ENCODE measurements around the gene ENKD1. TPM values are rescaled to one million over a fixed set of nuclear protein-coding genes. Genes with fewer than 3 reads are reported as not detected.

Gene ENKD1
- total and polyA plus RNA-seq, 2 of the 13 experiments (the other 11 are each of a cell fraction or from before 2014, with no cell fraction given) = 10.8 to 20.8 TPM

GRCh38 chr16:67663151-67663876, 3.2 kb downstream of the ENKD1 start (continued):
- TF ChIP-seq HOXA9 (CRISPR knock-in tag; IDR thresholded peaks at IDR 0.05; ENCODE audit: borderline replicate concordance) (0 out of 2 replicates have a peak, but pooled peaks have one; percentile 38), ZBTB2 (CRISPR knock-in tag; IDR thresholded peaks at IDR 0.05; ENCODE audit: low read depth) (0 out of 2 replicates have a peak, but pooled peaks have one; percentile 29), MEF2D (CRISPR knock-in tag; IDR thresholded peaks at IDR 0.05) (no peak), NR0B2 (CRISPR knock-in tag; IDR thresholded peaks at IDR 0.05) (no peak), ZFP36L1 (CRISPR knock-in tag; IDR thresholded peaks at IDR 0.05) (no peak), TCF7 (IDR thresholded peaks at IDR 0.05; ENCODE audit: low read depth) (no peak), NFIB (CRISPR knock-in tag; IDR thresholded peaks at IDR 0.05; ENCODE audit: borderline replicate concordance) (no peak), ZNF230 (CRISPR knock-in tag; IDR thresholded peaks at IDR 0.05) (no peak), ZGPAT (CRISPR knock-in tag; IDR thresholded peaks at IDR 0.05) (no peak), JUN (CRISPR knock-in tag; IDR thresholded peaks at IDR 0.05) (no peak), ZNF24 (IDR thresholded peaks at IDR 0.05) (no peak), HMGA1 (CRISPR knock-in tag; conservative IDR thresholded peaks at IDR 0.05) (no peak), KAT2B (IDR thresholded peaks at IDR 0.05; ENCODE audit: borderline replicate concordance, low read depth, low read length) (no peak), TARDBP (CRISPR knock-in tag; IDR thresholded peaks at IDR 0.05) (no peak), ZNF839 (CRISPR knock-in tag; IDR thresholded peaks at IDR 0.05; ENCODE audit: borderline replicate concordance) (no peak), PATZ1 (CRISPR knock-in tag; IDR thresholded peaks at IDR 0.05) (no peak), ZNF382 (CRISPR knock-in tag; IDR thresholded peaks at IDR 0.05; ENCODE audit: borderline replicate concordance) (no peak), ZNF674 (CRISPR knock-in tag; IDR thresholded peaks at IDR 0.05; ENCODE audit: low read depth) (no peak), ZNF607 (CRISPR knock-in tag; IDR thresholded peaks at IDR 0.05; ENCODE audit: borderline replicate concordance) (no peak), SIN3A (IDR thresholded peaks at IDR 0.05; ENCODE audit: borderline replicate concordance, low read depth, low read length) (no peak), LRRFIP1 (CRISPR knock-in tag; conservative IDR thresholded peaks at IDR 0.05) (no peak), PAWR (CRISPR knock-in tag; IDR thresholded peaks at IDR 0.05; ENCODE audit: borderline replicate concordance) (no peak)

Measured in HepG2 (cell line).